Keratinocyte (primary cell): Measurements from ENCODE around the gene DCDC1. TPM values are rescaled to one million over a fixed set of nuclear protein-coding genes. Genes with fewer than 3 reads are reported as not detected.

Source experiments
- DNase-seq: peaks from one replicate; pipeline ENCODE4 v3.0.0-alpha.2; 2011; ENCODE audit warnings: low read depth, missing footprints, low spot score
- FAIRE-seq: peaks from 2 replicates; lab custom pipeline; 2011; peaks lifted over from hg19 to GRCh38; lab: Jason Lieb, UNC
- H2AFZ ChIP-seq: 2 replicates; pipeline ENCODE4 v1.6.0; 2012; ENCODE audit warnings: low read length, control low read depth, inconsistent platforms; ENCODE audit not compliant: control insufficient read depth
- H3K27ac ChIP-seq: 2 replicates; pipeline ENCODE4 v1.5.1; 2011; ENCODE audit warnings: low read length; ENCODE audit not compliant: control insufficient read depth, insufficient read depth
- H3K27me3 ChIP-seq: 3 replicates; pipeline ENCODE4 v1.6.0; 2011; ENCODE audit warnings: low read length; ENCODE audit not compliant: control insufficient read depth, insufficient read depth; ENCODE audit errors: extremely low read depth
- H3K36me3 ChIP-seq, 2 experiments: 2 replicates in 1 of 2; 3 replicates in 1 of 2; pipeline ENCODE4 v1.5.1; 2011; ENCODE audit warnings: low read length in 2 of 2, mild to moderate bottlenecking in 1 of 2; ENCODE audit not compliant: control insufficient read depth in 2 of 2, insufficient read depth in 2 of 2; ENCODE audit errors: extremely low read depth in 1 of 2
- H3K4me1 ChIP-seq: 3 replicates; pipeline ENCODE4 v1.5.1; 2011; ENCODE audit warnings: low read length; ENCODE audit not compliant: control insufficient read depth, insufficient read depth; ENCODE audit errors: extremely low read depth
- H3K4me2 ChIP-seq: 3 replicates; pipeline ENCODE4 v1.6.0; 2011; ENCODE audit warnings: low read depth, low read length; ENCODE audit not compliant: control insufficient read depth, insufficient read depth; ENCODE audit errors: extremely low read depth
- H3K4me3 ChIP-seq, 3 experiments: fragments of 200-600 bp in 1 of 3; sonication (generic) in 1 of 3; 2 replicates in 2 of 3; 3 replicates in 1 of 3; pipeline ENCODE4 v1.5.1; 2011 to 2016; ENCODE audit warnings: low read length in 3 of 3, mild to moderate bottlenecking in 3 of 3, control low read depth in 2 of 3, inconsistent platforms in 1 of 3, low read depth in 1 of 3, mixed read lengths in 1 of 3, mixed run types in 1 of 3, moderate library complexity in 1 of 3; ENCODE audit not compliant: control insufficient read depth in 2 of 3, insufficient read depth in 2 of 3; ENCODE audit errors: extremely low read depth in 1 of 3
- H3K79me2 ChIP-seq: 2 replicates; pipeline ENCODE4 v1.6.0; 2012; ENCODE audit warnings: low read length; ENCODE audit not compliant: control insufficient read depth, insufficient read depth
- H3K9ac ChIP-seq: 3 replicates; pipeline ENCODE4 v1.6.0; 2011; ENCODE audit warnings: low read length; ENCODE audit not compliant: control insufficient read depth, insufficient read depth; ENCODE audit errors: extremely low read depth
- H3K9me1 ChIP-seq: 3 replicates; pipeline ENCODE4 v1.6.0; 2011; ENCODE audit warnings: low read length; ENCODE audit not compliant: control insufficient read depth, insufficient read depth; ENCODE audit errors: extremely low read depth
- H3K9me3 ChIP-seq: 2 replicates; pipeline ENCODE4 v1.5.1; 2012; ENCODE audit warnings: low read depth, low read length; ENCODE audit not compliant: control insufficient read depth
- H4K20me1 ChIP-seq: 3 replicates; pipeline ENCODE4 v1.6.0; 2011; ENCODE audit warnings: low read length; ENCODE audit not compliant: control insufficient read depth, insufficient read depth; ENCODE audit errors: extremely low read depth
- CTCF ChIP-seq, 3 experiments: IDR thresholded peaks in 1 of 3; conservative IDR thresholded peaks in 1 of 3; optimal IDR thresholded peaks in 1 of 3; 2 replicates in 2 of 3; 3 replicates in 1 of 3; pipeline versions ENCODE3 to v1.5.1; 2011; ENCODE audit warnings: low read length in 3 of 3, mild to moderate bottlenecking in 3 of 3, moderate library complexity in 2 of 3, control low read depth in 1 of 3, inconsistent platforms in 1 of 3; ENCODE audit not compliant: insufficient read depth in 2 of 3; ENCODE audit errors: extremely low read depth in 1 of 3
- EZH2 ChIP-seq: IDR thresholded peaks from one replicate; pipeline ENCODE4 v1.6.1; 2012; ENCODE audit warnings: inconsistent platforms, mild to moderate bottlenecking, low read length, moderate library complexity
- dilution Hi-C: fragments of 300-500 bp; cut with MboI; formaldehyde crosslinking; loops from one replicate; pipeline ENCODE4 v1.7.0; 2020; ENCODE audit warnings: low sequenced_read_pairs; ENCODE audit not compliant: extremely low pct_ligation_motif_present
- polyA plus RNA-seq, 5 experiments: library from polyadenylated mRNA; depleted of rRNA in 3 of 5; stranded (reverse) in 3 of 5; stranded (forward) in 1 of 5; unstranded in 1 of 5; fragments of >200 nt; gene quantifications; 1 replicate in 1 of 5; 2 replicates in 3 of 5; 3 replicates in 1 of 5; pipeline versions ENCODE4 v1.2.1 to v1.2.3, GENCODE V29; 2011 to 2012; ENCODE audit warnings: missing spikeins in 2 of 5, low read depth in 1 of 5, low replicate concordance in 1 of 5

Gene DCDC1
- polyA plus RNA-seq, 1 donor (not counting 4 experiments of a cell fraction or from before 2014, with no cell fraction given) = 0.08 TPM

GRCh38 chr11:31328697-31329096, 40.8 kb downstream of the DCDC1 start:
- Histone ChIP-seq H4K20me1 (no peaks in the 10 kb centered on the region), H3K4me2 (no peak overlapping the region), H3K4me1 (no peaks in the 10 kb centered on the region), H2AFZ (no peak overlapping the region), H3K79me2 (no peaks in the 10 kb centered on the region), H3K9me1 (no peaks in the 10 kb centered on the region), H3K27me3 (no peaks in the 10 kb centered on the region), H3K36me3 (no peaks in the 10 kb centered on the region), H3K4me3 (no peak overlapping the region), H3K9me3 (no peaks in the 10 kb centered on the region), H3K27ac (no peak overlapping the region), H3K9ac (no peak overlapping the region)
- DNase-seq (no peak), FAIRE-seq (no peak)
- dilution Hi-C loops = no loop called here
- TF ChIP-seq EZH2 (no peak), CTCF (optimal IDR thresholded peaks at IDR 0.05 in 1 of 3, IDR thresholded peaks at IDR 0.05 in 1 of 3, conservative IDR thresholded peaks at IDR 0.05 in 1 of 3; ENCODE audit: extremely low read depth in 1 of 3, insufficient read depth in 2 of 3, low read length in 3 of 3) (no peak)

GRCh38 chr11:31327417-31327816, 42.1 kb downstream of the DCDC1 start:
- no peaks in the 10 kb centered on the region for H3K9me1 ChIP-seq
- H2AFZ ChIP-seq = no peak overlapping the region
- no peak overlapping the region for H3K4me3 ChIP-seq
- no peaks in the 10 kb centered on the region for H3K9me3 ChIP-seq
- no peaks in the 10 kb centered on the region for H3K27me3 ChIP-seq
- no peaks in the 10 kb centered on the region for H3K4me1 ChIP-seq
- H3K9ac ChIP-seq = no peak overlapping the region
- H3K4me2 ChIP-seq = no peak overlapping the region
- FAIRE-seq (no peak), DNase-seq (no peak)
- no peak overlapping the region for H3K27ac ChIP-seq
- H4K20me1 ChIP-seq = no peaks in the 10 kb centered on the region
- dilution Hi-C loops = no loop called here
- no peaks in the 10 kb centered on the region for H3K36me3 ChIP-seq
- TF ChIP-seq EZH2 = no peak
- no peak for TF ChIP-seq CTCF (optimal IDR thresholded peaks at IDR 0.05 in 1 of 3, IDR thresholded peaks at IDR 0.05 in 1 of 3, conservative IDR thresholded peaks at IDR 0.05 in 1 of 3; ENCODE audit: extremely low read depth in 1 of 3, insufficient read depth in 2 of 3, low read length in 3 of 3)
- no peaks in the 10 kb centered on the region for H3K79me2 ChIP-seq
